AG04449 (cell line): Measurements from ENCODE around the gene NCAM2.

Source experiments
- CTCF ChIA-PET: fragments of 350-600 bp; formaldehyde crosslinking; extraction: SDS; loops from one replicate; lab custom pipeline; 2021; ENCODE audit warnings: antibody characterized with exemption; lab: Yijun Ruan, JAX
- POLR2A ChIA-PET: fragments of 400-600, 350-600 bp; formaldehyde crosslinking; extraction: SDS; loops from one replicate; lab custom pipeline; 2020; ENCODE audit warnings: antibody characterized with exemption, inconsistent platforms; lab: Yijun Ruan, JAX
- DNase-seq: peaks from one replicate; pipeline ENCODE4 v3.0.0-alpha.2; 2010; ENCODE audit warnings: low read depth, low spot score
- H3K4me3 ChIP-seq: 2 replicates; pipeline ENCODE4 v1.5.1; 2011; ENCODE audit warnings: low read depth, mild to moderate bottlenecking, control low read depth, low read length
- TF ChIP-seq, protein P1 (sequence below): IDR thresholded peaks from one replicate; pipeline ENCODE4 v1.5.1; 2011; ENCODE audit warnings: mild to moderate bottlenecking, moderate library complexity, low read length, control low read depth, inconsistent platforms; ENCODE audit not compliant: insufficient read depth; ENCODE audit errors: missing control alignments

The NCAM2 gene

DNA sequence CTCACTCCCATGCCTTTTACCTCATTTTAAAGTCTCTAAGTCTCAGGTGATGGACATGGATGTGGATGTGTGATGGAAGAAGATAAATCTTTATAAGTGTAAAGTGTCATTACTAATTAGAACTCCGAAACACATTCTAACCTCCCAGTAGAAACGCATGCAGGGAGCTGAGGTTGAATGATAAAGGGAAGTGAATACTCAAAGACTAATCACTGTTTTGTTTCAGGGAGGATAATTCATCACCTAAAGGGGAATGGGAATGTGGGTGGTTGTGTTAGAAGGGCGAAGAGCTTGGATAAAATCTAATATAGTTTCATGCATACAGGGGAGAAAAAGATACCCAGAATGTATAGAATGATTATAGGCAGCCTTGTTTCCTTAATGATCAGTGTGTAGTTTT lies 12.5 kb downstream of the NCAM2 start:
- DNase-seq, result no peak
- TF ChIP-seq, protein P1, sequence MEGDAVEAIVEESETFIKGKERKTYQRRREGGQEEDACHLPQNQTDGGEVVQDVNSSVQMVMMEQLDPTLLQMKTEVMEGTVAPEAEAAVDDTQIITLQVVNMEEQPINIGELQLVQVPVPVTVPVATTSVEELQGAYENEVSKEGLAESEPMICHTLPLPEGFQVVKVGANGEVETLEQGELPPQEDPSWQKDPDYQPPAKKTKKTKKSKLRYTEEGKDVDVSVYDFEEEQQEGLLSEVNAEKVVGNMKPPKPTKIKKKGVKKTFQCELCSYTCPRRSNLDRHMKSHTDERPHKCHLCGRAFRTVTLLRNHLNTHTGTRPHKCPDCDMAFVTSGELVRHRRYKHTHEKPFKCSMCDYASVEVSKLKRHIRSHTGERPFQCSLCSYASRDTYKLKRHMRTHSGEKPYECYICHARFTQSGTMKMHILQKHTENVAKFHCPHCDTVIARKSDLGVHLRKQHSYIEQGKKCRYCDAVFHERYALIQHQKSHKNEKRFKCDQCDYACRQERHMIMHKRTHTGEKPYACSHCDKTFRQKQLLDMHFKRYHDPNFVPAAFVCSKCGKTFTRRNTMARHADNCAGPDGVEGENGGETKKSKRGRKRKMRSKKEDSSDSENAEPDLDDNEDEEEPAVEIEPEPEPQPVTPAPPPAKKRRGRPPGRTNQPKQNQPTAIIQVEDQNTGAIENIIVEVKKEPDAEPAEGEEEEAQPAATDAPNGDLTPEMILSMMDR, result no peak
- CTCF ChIA-PET, result interaction anchor here (1.3 to 2.2 kb wide), 3 partner anchors 9 to 1781 kb away, joined by 4 to 7 read pairs (median 5); no protein-coding TSS in a partner anchor

DNA sequence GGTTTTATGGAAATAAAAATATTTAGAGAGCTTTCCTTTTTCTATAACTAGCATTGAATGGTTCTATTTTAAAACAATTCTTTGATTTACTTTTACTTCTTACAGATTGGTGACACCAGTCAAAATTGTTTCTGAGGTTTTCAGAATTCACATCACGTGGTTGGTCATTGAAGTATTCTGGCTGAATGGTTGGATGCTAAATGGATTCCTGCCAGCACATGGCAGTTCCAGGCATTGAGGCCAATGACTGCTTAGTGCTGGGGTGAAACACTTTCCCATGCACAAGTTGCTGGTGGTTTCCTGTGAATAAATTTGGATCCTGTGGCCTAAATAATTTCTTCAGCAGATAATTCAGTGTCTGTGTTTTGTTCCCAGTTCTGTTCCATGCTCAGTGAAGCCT lies 20.6 kb downstream of the NCAM2 start:
- ChIA-PET CTCF (interaction anchor here (1.3 to 2.1 kb wide), 4 partner anchors 13 to 83 kb away, joined by 5 to 6 read pairs (median 5); no protein-coding TSS in a partner anchor), POLR2A (no interaction called here)
- DNase-seq, result no peak
- no peak overlapping the region for H3K4me3 ChIP-seq
- TF ChIP-seq, protein P1, result no peak

More for the DNA sequence above, 12.5 kb downstream of the NCAM2 start:
- POLR2A ChIA-PET, result no interaction called here
- no peak overlapping the region for H3K4me3 ChIP-seq

DNA sequence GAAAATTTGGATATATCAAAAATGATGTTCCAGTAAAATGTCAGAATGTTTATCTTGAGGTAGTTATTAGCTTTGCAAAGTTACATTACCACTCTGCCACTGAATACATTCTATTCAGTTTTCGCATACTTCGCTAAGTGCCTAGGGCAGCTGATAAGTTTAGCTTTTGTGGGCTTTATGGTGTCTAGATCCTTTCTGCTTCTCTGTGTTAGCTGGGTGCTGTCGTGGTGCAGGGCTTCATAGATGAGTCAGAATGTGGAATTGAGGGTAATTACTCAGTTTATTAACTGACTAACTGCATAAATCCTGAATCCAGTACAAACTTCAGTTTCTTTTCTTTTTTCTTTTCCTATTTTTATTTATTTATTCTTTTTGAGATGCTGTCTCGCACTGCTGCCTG lies 21.5 kb downstream of the NCAM2 start:
- ChIA-PET POLR2A (no interaction called here), CTCF (interaction anchor here (1.3 to 1.7 kb wide), 2 partner anchors 16 to 82 kb away, joined by 5 to 6 read pairs; no protein-coding TSS in a partner anchor)
- TF ChIP-seq, protein P1, result no peak
- no peak overlapping the region for H3K4me3 ChIP-seq
- no peak for DNase-seq

DNA sequence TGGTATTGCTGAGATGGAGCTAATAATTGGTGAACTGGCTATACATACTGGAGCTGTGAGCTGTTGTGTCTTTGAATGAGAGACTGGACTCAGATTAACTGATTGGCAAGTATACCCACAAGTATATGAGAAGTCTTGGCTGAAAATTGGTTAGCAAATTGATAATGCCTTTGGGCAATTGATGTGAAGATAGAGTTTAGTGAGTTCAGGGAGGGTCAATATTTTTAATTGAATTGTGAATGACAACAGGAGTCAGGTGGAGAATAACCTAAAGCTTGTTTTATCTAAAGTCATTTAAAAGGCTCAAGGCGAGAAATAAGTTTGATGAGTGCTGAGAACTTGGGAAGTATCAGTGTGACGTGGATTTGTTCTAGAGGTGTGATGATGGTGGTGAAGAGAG lies 27.5 kb downstream of the NCAM2 start:
- DNase-seq, result no peak
- POLR2A ChIA-PET, result no interaction called here
- no peak overlapping the region for H3K4me3 ChIP-seq
- CTCF ChIA-PET, result no interaction called here
- TF ChIP-seq, protein P1, result no peak

DNA sequence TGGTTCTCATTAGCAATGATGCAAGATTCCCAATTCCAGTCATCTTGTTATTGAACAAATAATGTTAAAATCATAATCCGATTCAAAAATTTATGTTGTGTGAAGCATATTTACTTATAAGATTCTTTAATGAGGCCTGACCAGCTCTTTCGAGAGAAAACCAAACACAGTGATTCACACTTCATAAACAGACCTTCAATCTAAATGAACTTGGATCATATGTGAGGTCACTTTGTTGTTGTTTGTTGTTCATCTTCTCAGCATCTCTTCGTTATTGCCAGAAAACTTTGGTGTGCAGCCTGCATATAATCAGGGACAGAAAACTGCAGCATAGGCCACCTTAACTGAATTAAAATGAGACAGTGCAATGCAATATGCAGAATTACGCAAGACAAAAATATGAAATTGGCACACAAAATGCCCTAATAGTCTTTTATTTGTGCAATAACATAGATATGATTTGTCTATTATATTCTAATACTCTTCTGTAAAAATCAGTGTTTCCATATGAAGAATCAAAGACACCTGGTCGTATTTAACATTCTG lies 30.1 kb downstream of the NCAM2 start:
- TF ChIP-seq, protein P1, result no peak
- H3K4me3 ChIP-seq, result no peak overlapping the region
- DNase-seq, result no peak
- ChIA-PET POLR2A (no interaction called here), CTCF (no interaction called here)

DNA sequence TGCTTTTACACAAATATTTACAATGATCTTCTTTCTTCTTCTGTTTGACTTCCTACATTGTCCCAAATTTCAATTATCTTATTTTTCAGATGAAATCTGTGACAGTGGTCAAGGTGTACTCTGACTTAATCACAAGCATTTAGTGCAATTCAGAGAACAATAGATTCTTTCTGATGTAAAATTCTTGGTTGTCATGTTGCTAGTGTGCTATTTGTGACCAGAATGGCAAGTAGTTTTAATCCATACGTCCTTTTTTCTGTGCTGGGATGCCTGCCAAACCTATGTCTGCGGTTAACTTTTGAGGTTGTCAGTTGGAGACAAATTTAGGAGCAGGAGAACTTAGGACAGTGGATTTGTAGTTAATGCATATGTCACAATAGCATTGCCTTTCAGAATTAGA lies 31.0 kb downstream of the NCAM2 start:
- CTCF ChIA-PET, result no interaction called here
- TF ChIP-seq, protein P1, result no peak
- POLR2A ChIA-PET, result no interaction called here
- no peak overlapping the region for H3K4me3 ChIP-seq
- no peak for DNase-seq
